ENCODE data around the gene SCN5A.

GRCh38 chr3:38626171-38626570 lies 23.3 kb downstream of the SCN5A start:
- TF ChIP-seq POLR2A (IDR thresholded peaks at IDR 0.05) (no peak), EP300 (IDR thresholded peaks at IDR 0.05) (no peak), POLR2AphosphoS5 (IDR thresholded peaks at IDR 0.05) (no peak)
- TF ChIP-seq, protein P1, sequence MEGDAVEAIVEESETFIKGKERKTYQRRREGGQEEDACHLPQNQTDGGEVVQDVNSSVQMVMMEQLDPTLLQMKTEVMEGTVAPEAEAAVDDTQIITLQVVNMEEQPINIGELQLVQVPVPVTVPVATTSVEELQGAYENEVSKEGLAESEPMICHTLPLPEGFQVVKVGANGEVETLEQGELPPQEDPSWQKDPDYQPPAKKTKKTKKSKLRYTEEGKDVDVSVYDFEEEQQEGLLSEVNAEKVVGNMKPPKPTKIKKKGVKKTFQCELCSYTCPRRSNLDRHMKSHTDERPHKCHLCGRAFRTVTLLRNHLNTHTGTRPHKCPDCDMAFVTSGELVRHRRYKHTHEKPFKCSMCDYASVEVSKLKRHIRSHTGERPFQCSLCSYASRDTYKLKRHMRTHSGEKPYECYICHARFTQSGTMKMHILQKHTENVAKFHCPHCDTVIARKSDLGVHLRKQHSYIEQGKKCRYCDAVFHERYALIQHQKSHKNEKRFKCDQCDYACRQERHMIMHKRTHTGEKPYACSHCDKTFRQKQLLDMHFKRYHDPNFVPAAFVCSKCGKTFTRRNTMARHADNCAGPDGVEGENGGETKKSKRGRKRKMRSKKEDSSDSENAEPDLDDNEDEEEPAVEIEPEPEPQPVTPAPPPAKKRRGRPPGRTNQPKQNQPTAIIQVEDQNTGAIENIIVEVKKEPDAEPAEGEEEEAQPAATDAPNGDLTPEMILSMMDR (IDR thresholded peaks at IDR 0.05): no peak
